ENCODE data around the gene C1QTNF6.
"Not testable (repeated sequence)": the region's sequence is repeated elsewhere in the genome, so short reads cannot be mapped to it uniquely, and the experiment has no call there.

C1QTNF6 gene

GRCh38 chr22:37187891-37188761, at the start of gene C1QTNF6:
C1QTNF6 (minus strand) TSS chr22:37188247; CDS start chr22:37188213, 34 bp downstream.
- in situ Hi-C loops (cut with MboI; ENCODE audit: low pct_unique_long_range_greater_than_20kb, low sequenced_read_pairs): no loop called here
- peak; percentile 38 for DNase-seq

GRCh38 chr22:37235897-37236607, 48.0 kb upstream of the C1QTNF6 start:
- no peak for DNase-seq
- in situ Hi-C loops (cut with MboI; ENCODE audit: low pct_unique_long_range_greater_than_20kb, low sequenced_read_pairs): no loop called here

- in situ Hi-C loops (cut with MboI; ENCODE audit: low pct_unique_long_range_greater_than_20kb, low sequenced_read_pairs): no loop called here
- no peak for DNase-seq
Observed at GRCh38 chr22:37234736-37235711, 47.0 kb upstream of the C1QTNF6 start.

GRCh38 chr22:37233751-37234631, 45.9 kb upstream of the C1QTNF6 start:
- in situ Hi-C loops (cut with MboI; ENCODE audit: low pct_unique_long_range_greater_than_20kb, low sequenced_read_pairs): no loop called here
- no peak for DNase-seq

GRCh38 chr22:37233371-37233750, 45.3 kb upstream of the C1QTNF6 start:
- in situ Hi-C loops (cut with MboI; ENCODE audit: low pct_unique_long_range_greater_than_20kb, low sequenced_read_pairs); DNase-seq: not testable (repeated sequence)

- no peak for DNase-seq
- in situ Hi-C loops (cut with MboI; ENCODE audit: low pct_unique_long_range_greater_than_20kb, low sequenced_read_pairs): no loop called here
Observed at GRCh38 chr22:37232140-37232998, 44.3 kb upstream of the C1QTNF6 start.

- no peak for DNase-seq
- in situ Hi-C loops (cut with MboI; ENCODE audit: low pct_unique_long_range_greater_than_20kb, low sequenced_read_pairs): no loop called here
Observed at GRCh38 chr22:37231406-37232139, 43.5 kb upstream of the C1QTNF6 start.

GRCh38 chr22:37230673-37231405, 42.8 kb upstream of the C1QTNF6 start:
- DNase-seq: no peak
- in situ Hi-C loops (cut with MboI; ENCODE audit: low pct_unique_long_range_greater_than_20kb, low sequenced_read_pairs): no loop called here

GRCh38 chr22:37229805-37230672, 42.0 kb upstream of the C1QTNF6 start:
- peak; percentile 72 for DNase-seq
- in situ Hi-C loops (cut with MboI; ENCODE audit: low pct_unique_long_range_greater_than_20kb, low sequenced_read_pairs): no loop called here

GRCh38 chr22:37229012-37229804, 41.2 kb upstream of the C1QTNF6 start:
- in situ Hi-C loops (cut with MboI; ENCODE audit: low pct_unique_long_range_greater_than_20kb, low sequenced_read_pairs): no loop called here
- DNase-seq: no peak

- peak; percentile 77 for DNase-seq
- in situ Hi-C loops (cut with MboI; ENCODE audit: low pct_unique_long_range_greater_than_20kb, low sequenced_read_pairs): no loop called here
Observed at GRCh38 chr22:37228106-37229011, 40.3 kb upstream of the C1QTNF6 start.

GRCh38 chr22:37226514-37226913, 38.5 kb upstream of the C1QTNF6 start:
- DNase-seq: no peak
- in situ Hi-C loops (cut with MboI; ENCODE audit: low pct_unique_long_range_greater_than_20kb, low sequenced_read_pairs): no loop called here

GRCh38 chr22:37226087-37226486, 38.0 kb upstream of the C1QTNF6 start:
- DNase-seq: no peak
- in situ Hi-C loops (cut with MboI; ENCODE audit: low pct_unique_long_range_greater_than_20kb, low sequenced_read_pairs): no loop called here

GRCh38 chr22:37225481-37225880, 37.4 kb upstream of the C1QTNF6 start:
- no peak for DNase-seq
- in situ Hi-C loops (cut with MboI; ENCODE audit: low pct_unique_long_range_greater_than_20kb, low sequenced_read_pairs): no loop called here
